ENCODE measurements around the gene LAMB4.

GRCh38 chr7:107998660-107999480, 131.3 kb downstream of the LAMB4 start:
- TF ChIP-seq POLR2A (IDR thresholded peaks at IDR 0.05) (no peak), CTCF (IDR thresholded peaks at IDR 0.05) (no peak), POLR2AphosphoS5 (IDR thresholded peaks at IDR 0.05) (no peak), EP300 (IDR thresholded peaks at IDR 0.05) (no peak)
